Measurements from ENCODE around the gene TXNIP. TPM values are rescaled to one million over a fixed set of nuclear protein-coding genes. Genes with fewer than 3 reads are reported as not detected.
A peak's percentile ranks its signal among the peaks of the same experiment; 100 is the strongest.

The TXNIP gene
- total RNA-seq, 1 donor from 2014 or later = 157 TPM

DNA sequence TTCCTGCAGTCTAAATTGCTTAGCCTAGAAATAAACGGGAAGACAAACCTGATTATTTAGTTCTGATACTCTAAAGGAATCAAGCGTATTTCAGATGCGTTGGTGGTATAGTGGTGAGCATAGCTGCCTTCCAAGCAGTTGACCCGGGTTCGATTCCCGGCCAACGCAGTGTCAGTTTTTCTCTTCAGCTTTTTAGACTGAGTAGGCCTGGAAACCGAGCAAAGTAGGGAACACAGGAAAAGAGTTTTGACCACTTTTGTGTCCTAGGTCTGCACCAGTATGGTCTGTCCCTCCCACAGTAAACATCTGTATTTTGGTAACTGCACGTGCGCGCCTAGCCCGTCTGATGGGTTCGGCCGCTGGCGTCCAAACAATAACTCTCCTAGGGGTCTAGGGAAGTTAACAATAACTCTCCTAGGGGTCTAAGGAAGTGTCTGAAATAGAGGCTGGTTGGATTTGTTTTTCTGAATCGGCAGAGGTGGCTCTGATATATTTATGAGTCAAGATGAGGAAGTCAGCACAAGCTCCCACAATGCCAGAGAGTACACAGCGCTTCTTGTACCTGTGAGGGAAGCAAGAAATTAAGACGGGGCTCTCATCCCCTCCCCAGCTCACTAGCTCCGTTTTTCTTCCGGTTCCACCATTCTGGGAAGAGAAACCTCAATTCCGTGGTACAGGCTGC, 40.7 kb upstream of the TXNIP start:
- H3K9me3 ChIP-seq (ENCODE audit: insufficient read depth, low read depth, low read length) = no peaks in the 10 kb centered on the region
- Mint-ChIP-seq H3K27me3 (ENCODE audit: low read depth, unreplicated experiment) (no peaks in the 10 kb centered on the region), H3K27ac (ENCODE audit: unreplicated experiment) (peak overlapping the region; percentile 98), H3K9me3 (ENCODE audit: unreplicated experiment) (no peaks in the 10 kb centered on the region), H3K36me3 (ENCODE audit: low read depth, unreplicated experiment) (no peaks in the 10 kb centered on the region), H3K4me1 (ENCODE audit: low read depth, unreplicated experiment) (no peaks in the 10 kb centered on the region), H3K4me3 (ENCODE audit: unreplicated experiment) (peak overlapping the region; percentile 96)
- DNase-seq (ENCODE audit: low read depth) (peak; percentile 72), FAIRE-seq (no peak)
- peak overlapping the region; percentile 90 for H3K9ac ChIP-seq (ENCODE audit: low read length)
- peak overlapping the region; percentile 96 for H3K4me2 ChIP-seq (ENCODE audit: low read length)
- H3K79me2 ChIP-seq (ENCODE audit: insufficient read depth, low read length) = no peaks in the 10 kb centered on the region
- TF ChIP-seq CTCF (IDR thresholded peaks at IDR 0.05; ENCODE audit: insufficient read depth, low read depth, low read length) (no peak), EZH2 (IDR thresholded peaks at IDR 0.05; ENCODE audit: insufficient read depth, low read length) (no peak)
- H3K4me1 ChIP-seq (ENCODE audit: insufficient read depth, low read length) = peaks cover 5% of the 10 kb centered on the region
- H3K27me3 ChIP-seq (ENCODE audit: insufficient read depth, low read length) = no peaks in the 10 kb centered on the region
- no peaks in the 10 kb centered on the region for H3K36me3 ChIP-seq (ENCODE audit: insufficient read depth, low read length)
- no peaks in the 10 kb centered on the region for H4K20me1 ChIP-seq (ENCODE audit: insufficient read depth, low read length)
- peak overlapping the region; percentile 90 for H2AFZ ChIP-seq (ENCODE audit: low read depth, low read length)
- peak overlapping the region; percentile 65 for H3K27ac ChIP-seq (ENCODE audit: low read depth, low read length)
- H3K4me3 ChIP-seq (ENCODE audit: insufficient read depth, low read depth, low read length) = peak overlapping the region; percentile 90

DNA sequence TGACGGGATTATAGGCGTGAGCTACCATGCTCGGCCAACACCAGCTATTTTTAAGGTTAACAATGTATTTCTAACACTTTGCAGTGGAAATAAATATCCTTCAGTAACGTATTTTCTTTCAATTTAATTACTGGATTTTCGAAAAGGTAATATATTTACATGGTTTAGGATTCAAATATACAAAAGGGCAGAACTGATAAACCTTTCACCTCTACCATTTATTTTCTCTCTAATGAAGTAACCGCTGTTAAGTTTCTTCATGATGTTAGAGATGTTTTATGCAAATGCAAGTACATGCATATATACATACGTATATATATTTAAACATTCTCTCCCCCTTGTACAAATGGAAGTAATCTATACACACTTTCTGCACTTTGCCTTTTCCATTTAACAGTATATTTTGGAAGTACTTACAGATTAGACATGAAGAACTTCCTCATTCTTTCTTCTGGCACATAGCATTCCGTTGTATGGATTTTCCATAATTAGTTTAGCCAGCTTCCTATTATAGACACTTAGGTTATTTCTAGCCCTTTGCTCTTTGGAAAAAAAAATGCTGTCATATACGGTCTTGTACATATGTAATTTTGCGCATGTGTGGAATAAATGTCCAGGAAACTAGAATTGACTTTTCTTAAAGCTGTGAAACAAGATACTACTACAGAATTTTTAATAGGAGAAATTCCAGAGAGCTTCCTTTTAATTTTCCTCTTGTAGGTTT, 40.0 kb upstream of the TXNIP start:
- Histone ChIP-seq H3K9me3 (ENCODE audit: insufficient read depth, low read depth, low read length) (no peaks in the 10 kb centered on the region), H3K79me2 (ENCODE audit: insufficient read depth, low read length) (no peaks in the 10 kb centered on the region), H4K20me1 (ENCODE audit: insufficient read depth, low read length) (no peaks in the 10 kb centered on the region), H3K4me3 (ENCODE audit: insufficient read depth, low read depth, low read length) (peak overlapping the region; percentile 64), H3K36me3 (ENCODE audit: insufficient read depth, low read length) (no peaks in the 10 kb centered on the region), H3K9ac (ENCODE audit: low read length) (peak overlapping the region; percentile 64), H2AFZ (ENCODE audit: low read depth, low read length) (peak overlapping the region; percentile 51), H3K27me3 (ENCODE audit: insufficient read depth, low read length) (no peaks in the 10 kb centered on the region), H3K4me2 (ENCODE audit: low read length) (peak overlapping the region; percentile 72), H3K27ac (ENCODE audit: low read depth, low read length) (no peak overlapping the region), H3K4me1 (ENCODE audit: insufficient read depth, low read length) (peaks cover 5% of the 10 kb centered on the region)
- peak overlapping the region; percentile 96 for H3K4me3 Mint-ChIP-seq (ENCODE audit: unreplicated experiment)
- no peaks in the 10 kb centered on the region for H3K27me3 Mint-ChIP-seq (ENCODE audit: low read depth, unreplicated experiment)
- DNase-seq (ENCODE audit: low read depth) (peak; percentile 22), FAIRE-seq (no peak)
- no peaks in the 10 kb centered on the region for H3K4me1 Mint-ChIP-seq (ENCODE audit: low read depth, unreplicated experiment)
- no peaks in the 10 kb centered on the region for H3K9me3 Mint-ChIP-seq (ENCODE audit: unreplicated experiment)
- TF ChIP-seq EZH2 (IDR thresholded peaks at IDR 0.05; ENCODE audit: insufficient read depth, low read length) (no peak), CTCF (IDR thresholded peaks at IDR 0.05; ENCODE audit: insufficient read depth, low read depth, low read length) (no peak)
- H3K36me3 Mint-ChIP-seq (ENCODE audit: low read depth, unreplicated experiment) = no peaks in the 10 kb centered on the region
- peak overlapping the region; percentile 98 for H3K27ac Mint-ChIP-seq (ENCODE audit: unreplicated experiment)

GRCh38 chr1:146035048-146035423, 38.7 kb upstream of the TXNIP start:
- DNase-seq (ENCODE audit: low read depth) (peak; percentile 4), FAIRE-seq (no peak)
- H4K20me1 ChIP-seq (ENCODE audit: insufficient read depth, low read length) = no peaks in the 10 kb centered on the region
- H3K4me1 ChIP-seq (ENCODE audit: insufficient read depth, low read length) = peaks cover 5% of the 10 kb centered on the region
- H3K27ac Mint-ChIP-seq (ENCODE audit: unreplicated experiment) = peak overlapping the region; percentile 34
- H3K27me3 ChIP-seq (ENCODE audit: insufficient read depth, low read length) = no peaks in the 10 kb centered on the region
- H3K27me3 Mint-ChIP-seq (ENCODE audit: low read depth, unreplicated experiment) = no peaks in the 10 kb centered on the region
- H3K4me3 ChIP-seq (ENCODE audit: insufficient read depth, low read depth, low read length) = peak overlapping the region; percentile 35
- TF ChIP-seq CTCF (IDR thresholded peaks at IDR 0.05; ENCODE audit: insufficient read depth, low read depth, low read length) (no peak), EZH2 (IDR thresholded peaks at IDR 0.05; ENCODE audit: insufficient read depth, low read length) (no peak)
- no peaks in the 10 kb centered on the region for H3K9me3 ChIP-seq (ENCODE audit: insufficient read depth, low read depth, low read length)
- H3K4me2 ChIP-seq (ENCODE audit: low read length) = peak overlapping the region; percentile 47
- H2AFZ ChIP-seq (ENCODE audit: low read depth, low read length) = peak overlapping the region; percentile 49
- no peaks in the 10 kb centered on the region for H3K4me1 Mint-ChIP-seq (ENCODE audit: low read depth, unreplicated experiment)
- no peaks in the 10 kb centered on the region for H3K9me3 Mint-ChIP-seq (ENCODE audit: unreplicated experiment)
- H3K79me2 ChIP-seq (ENCODE audit: insufficient read depth, low read length) = no peaks in the 10 kb centered on the region
- H3K9ac ChIP-seq (ENCODE audit: low read length) = no peak overlapping the region
- no peaks in the 10 kb centered on the region for H3K36me3 Mint-ChIP-seq (ENCODE audit: low read depth, unreplicated experiment)
- peak overlapping the region; percentile 84 for H3K4me3 Mint-ChIP-seq (ENCODE audit: unreplicated experiment)
- H3K36me3 ChIP-seq (ENCODE audit: insufficient read depth, low read length) = no peaks in the 10 kb centered on the region
- no peak overlapping the region for H3K27ac ChIP-seq (ENCODE audit: low read depth, low read length)

All from astrocyte (in vitro differentiated cells and primary cell).